Colonic mucosa (tissue), 4 donors: Measurements from ENCODE around the gene FAM83C. TPM values are rescaled to one million over a fixed set of nuclear protein-coding genes. Genes with fewer than 3 reads are reported as not detected.

Experiments used
- DNase-seq: peaks from one replicate; pipeline ENCODE4 v3.0.0-alpha.2; 2020
- H3K27ac ChIP-seq: fragments of 200-600 bp; one replicate; pipeline ENCODE4 v1.8.0; 2021
- H3K27me3 ChIP-seq: fragments of 200-600 bp; one replicate; pipeline ENCODE4 v1.8.0; 2021
- H3K36me3 ChIP-seq: fragments of 200-600 bp; one replicate; pipeline ENCODE4 v1.8.0; 2021
- H3K4me1 ChIP-seq: fragments of 200-600 bp; one replicate; pipeline ENCODE4 v1.8.0; 2021; ENCODE audit warnings: mild to moderate bottlenecking
- H3K4me3 ChIP-seq: fragments of 200-600 bp; one replicate; pipeline ENCODE4 v1.8.0; 2021
- H3K9ac ChIP-seq, 2 donors: one replicate each; pipeline ENCODE4 v1.7.0; 2013; ENCODE audit warnings: control low read depth in 2 of 2, low read depth in 2 of 2, low read length in 2 of 2
- H3K9me3 ChIP-seq: fragments of 200-600 bp; one replicate; pipeline ENCODE4 v1.8.0; 2021
- intact Hi-C: fragments of 100-400 bp; cut with DNase I; formaldehyde crosslinking; loops from one replicate; pipeline ENCODE4 v1.14.1; 2022
- total RNA-seq, 2 donors: library from RNA; stranded (reverse); fragmentation: NEBNext Ultra II Directional in 1 of 2; extraction: Animal tissue kit (Norgen Biotek cat#: 25700) in 1 of 2; gene quantifications; one replicate each; pipeline ENCODE4 v1.2.1, GENCODE V29; 2021
- TF ChIP-seq, protein P1 (sequence below): fragments of 200-600 bp; IDR thresholded peaks from one replicate; pipeline ENCODE4 v1.8.0; 2022; ENCODE audit warnings: antibody characterized with exemption, mild to moderate bottlenecking
- donor health status: healthy.
- donor health status: DM: no; HTN: no; CAD: no.
- donor health status: DM: no; HTN: no; CAD: no.

Gene FAM83C
- total RNA-seq, 2 donors from 2014 or later: 0.45 TPM; not detected in 1

DNA sequence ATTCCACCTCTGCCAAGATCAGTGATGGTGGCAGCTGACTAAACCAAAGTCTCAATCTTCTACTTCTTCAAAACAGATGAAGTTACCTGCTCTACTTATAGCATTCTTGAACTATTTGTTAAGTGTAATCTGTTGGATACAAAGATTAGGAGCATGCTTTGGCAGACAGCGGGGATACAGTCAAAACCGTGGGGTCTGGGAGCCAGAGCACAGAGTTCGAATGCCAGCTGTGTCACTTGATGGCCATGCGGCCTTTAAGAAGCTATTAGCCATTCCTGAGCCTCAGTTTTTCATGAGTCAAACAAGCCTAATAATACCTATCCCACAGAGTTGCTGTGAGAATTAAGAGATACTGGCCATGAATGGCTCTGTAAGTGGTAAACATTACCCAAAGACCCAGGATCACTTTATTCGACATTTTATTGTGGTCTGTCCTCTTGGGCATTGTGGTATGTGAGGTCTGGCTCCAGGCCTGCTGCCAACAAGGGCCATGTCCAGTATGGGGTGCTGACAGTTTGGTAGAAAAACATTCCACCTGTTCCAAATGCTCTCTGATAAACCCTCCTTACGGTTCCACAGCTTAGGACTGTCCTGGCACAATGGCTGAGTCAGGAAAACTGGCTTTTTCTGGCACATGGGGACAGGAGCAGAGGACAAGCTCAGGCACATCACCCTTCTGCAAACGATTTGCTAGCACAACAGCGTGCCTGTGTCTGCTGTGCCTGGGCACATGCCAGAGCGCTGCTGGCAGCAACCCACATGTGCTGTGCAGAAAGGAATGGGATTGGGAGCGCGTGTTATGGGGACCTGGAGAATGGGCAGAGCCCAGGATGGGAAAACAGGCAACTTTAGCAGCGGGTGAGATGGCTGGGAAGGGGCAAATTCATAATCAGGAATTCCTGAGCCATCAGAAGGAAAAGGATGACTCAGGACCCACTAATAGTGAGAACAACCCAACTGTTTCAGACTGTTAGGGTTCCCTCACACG, 15.7 kb upstream of the FAM83C start:
- Histone ChIP-seq H3K9ac (no peak overlapping the region), H3K9me3 (no peaks in the 10 kb centered on the region), H3K27me3 (no peaks in the 10 kb centered on the region), H3K4me1 (no peaks in the 10 kb centered on the region), H3K27ac (peak overlapping the region; percentile 31), H3K36me3 (no peaks in the 10 kb centered on the region), H3K4me3 (no peak overlapping the region)
- intact Hi-C loops: no loop called here
- no peak for DNase-seq
- TF ChIP-seq, protein P1, sequence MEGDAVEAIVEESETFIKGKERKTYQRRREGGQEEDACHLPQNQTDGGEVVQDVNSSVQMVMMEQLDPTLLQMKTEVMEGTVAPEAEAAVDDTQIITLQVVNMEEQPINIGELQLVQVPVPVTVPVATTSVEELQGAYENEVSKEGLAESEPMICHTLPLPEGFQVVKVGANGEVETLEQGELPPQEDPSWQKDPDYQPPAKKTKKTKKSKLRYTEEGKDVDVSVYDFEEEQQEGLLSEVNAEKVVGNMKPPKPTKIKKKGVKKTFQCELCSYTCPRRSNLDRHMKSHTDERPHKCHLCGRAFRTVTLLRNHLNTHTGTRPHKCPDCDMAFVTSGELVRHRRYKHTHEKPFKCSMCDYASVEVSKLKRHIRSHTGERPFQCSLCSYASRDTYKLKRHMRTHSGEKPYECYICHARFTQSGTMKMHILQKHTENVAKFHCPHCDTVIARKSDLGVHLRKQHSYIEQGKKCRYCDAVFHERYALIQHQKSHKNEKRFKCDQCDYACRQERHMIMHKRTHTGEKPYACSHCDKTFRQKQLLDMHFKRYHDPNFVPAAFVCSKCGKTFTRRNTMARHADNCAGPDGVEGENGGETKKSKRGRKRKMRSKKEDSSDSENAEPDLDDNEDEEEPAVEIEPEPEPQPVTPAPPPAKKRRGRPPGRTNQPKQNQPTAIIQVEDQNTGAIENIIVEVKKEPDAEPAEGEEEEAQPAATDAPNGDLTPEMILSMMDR: no peak

DNA sequence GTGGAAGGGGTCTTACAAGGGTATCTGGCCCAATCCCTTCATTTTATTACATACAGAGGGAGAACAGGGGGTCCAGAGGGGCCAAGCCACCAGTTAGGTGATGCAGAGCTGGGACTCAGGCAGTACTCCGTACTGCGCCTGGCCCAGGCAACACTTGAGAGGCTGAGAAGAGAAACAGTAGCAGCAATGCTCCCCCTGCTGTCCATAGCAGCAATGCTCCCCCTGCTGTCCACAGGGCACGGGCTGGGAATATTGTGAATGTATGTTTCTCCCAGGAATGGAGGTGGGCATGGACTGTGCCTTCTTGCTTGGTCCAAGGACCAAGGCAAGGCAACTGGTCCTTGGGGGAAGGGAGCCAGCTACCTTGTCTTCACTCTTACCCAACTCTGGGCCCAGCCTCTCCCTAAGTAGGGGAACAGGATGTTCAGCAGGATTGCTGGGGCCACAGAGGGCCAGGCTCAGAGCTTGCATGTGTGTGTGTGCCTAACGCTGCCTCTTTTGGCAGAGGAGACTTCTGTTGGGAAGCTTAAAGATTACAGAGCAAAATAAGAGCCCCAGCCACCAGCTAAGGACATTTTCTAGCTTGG, 14.8 kb upstream of the FAM83C start:
- intact Hi-C loops: no loop called here
- H3K9ac ChIP-seq: peak overlapping the region in 1 of 2 donors; percentile 13
- H3K4me1 ChIP-seq: no peaks in the 10 kb centered on the region
- no peaks in the 10 kb centered on the region for H3K9me3 ChIP-seq
- no peaks in the 10 kb centered on the region for H3K27me3 ChIP-seq
- H3K36me3 ChIP-seq: no peaks in the 10 kb centered on the region
- no peak overlapping the region for H3K4me3 ChIP-seq
- TF ChIP-seq, protein P1: peak; percentile 76
- peak; percentile 60 for DNase-seq
- H3K27ac ChIP-seq: peak overlapping the region; percentile 31

DNA sequence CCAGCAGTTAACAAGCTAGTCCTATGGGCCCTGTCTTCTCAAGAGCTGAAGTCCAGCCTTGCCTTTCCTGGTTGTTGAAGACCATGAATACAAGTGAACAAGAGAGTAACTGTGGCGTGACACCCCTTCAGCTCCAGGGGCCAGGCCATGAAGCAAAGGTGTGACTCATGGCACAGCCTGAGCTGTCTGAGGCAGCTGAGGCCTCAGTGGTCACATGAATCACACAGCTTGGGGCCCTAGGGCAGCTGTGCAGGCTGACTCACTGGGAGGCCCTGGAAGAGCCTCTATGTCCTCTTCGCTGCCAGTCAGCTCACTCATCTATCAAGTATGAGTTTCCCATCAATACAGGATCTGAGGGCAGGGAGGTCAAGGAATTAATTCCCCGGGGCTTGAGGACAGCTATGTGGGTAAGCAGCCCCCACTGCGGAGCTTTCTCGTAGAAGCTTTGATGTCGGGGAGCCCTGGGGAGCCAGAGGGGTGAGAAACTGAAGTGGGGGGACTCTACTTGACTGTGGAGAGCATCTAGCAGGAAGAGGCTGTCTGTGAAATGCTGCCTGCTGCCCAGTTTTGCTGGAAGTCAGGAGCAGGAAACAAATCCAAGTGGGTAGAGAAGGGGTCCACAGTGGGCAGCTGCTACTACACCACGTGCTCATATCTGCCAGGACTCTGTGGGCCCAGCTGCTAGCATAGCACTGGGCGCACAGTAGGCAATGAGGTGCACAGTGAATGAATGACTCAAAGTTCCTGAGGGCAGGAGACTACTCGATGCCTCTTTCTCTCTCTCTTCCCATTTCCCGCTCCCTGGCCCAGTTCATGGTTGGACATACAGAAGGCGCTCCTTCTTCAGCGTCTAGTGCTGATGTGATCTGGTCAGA, 13.7 kb upstream of the FAM83C start:
- Histone ChIP-seq H3K9me3 (no peaks in the 10 kb centered on the region), H3K4me1 (no peaks in the 10 kb centered on the region), H3K4me3 (no peak overlapping the region), H3K27me3 (no peaks in the 10 kb centered on the region), H3K27ac (peak overlapping the region; percentile 43), H3K9ac (no peak overlapping the region), H3K36me3 (no peaks in the 10 kb centered on the region)
- intact Hi-C loops: no loop called here
- no peak for DNase-seq
- TF ChIP-seq, protein P1: no peak

DNA sequence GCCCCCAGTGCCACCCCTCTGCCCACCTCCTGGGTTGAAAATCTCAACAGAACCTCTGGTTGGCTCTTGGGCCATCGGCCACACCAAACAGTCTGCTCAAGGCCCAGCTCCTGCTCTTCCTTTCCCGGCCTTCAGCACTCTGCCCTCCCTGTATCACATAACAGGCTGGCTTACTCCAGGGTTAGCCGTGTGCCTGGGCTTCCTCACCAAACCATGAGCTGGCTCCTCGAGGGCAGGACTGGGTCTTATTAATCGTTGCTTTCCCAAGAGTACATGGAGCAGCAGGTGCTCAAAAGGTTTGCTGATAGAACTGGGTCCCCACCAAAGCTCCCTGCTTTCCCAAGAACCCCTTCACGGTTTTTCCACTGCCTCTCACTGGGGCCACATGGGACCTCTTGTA, 12.7 kb upstream of the FAM83C start:
- no peaks in the 10 kb centered on the region for H3K27me3 ChIP-seq
- no peak overlapping the region for H3K4me3 ChIP-seq
- H3K36me3 ChIP-seq: no peaks in the 10 kb centered on the region
- no peaks in the 10 kb centered on the region for H3K4me1 ChIP-seq
- no peak for DNase-seq
- no peak overlapping the region for H3K9ac ChIP-seq
- TF ChIP-seq, protein P1: no peak
- no peak overlapping the region for H3K27ac ChIP-seq
- H3K9me3 ChIP-seq: no peaks in the 10 kb centered on the region
- intact Hi-C loops: loop anchor here (5.0 kb wide), 1 partner anchor 127 kb away; no protein-coding TSS in a partner anchor
